HG03060 (cell line): ENCODE measurements around the gene C1QTNF4.

Experiments used
- ATAC-seq: cut with Tn5 transposase; IDR thresholded peaks from one replicate; pipeline ENCODE4 v1.9.1; 2021; ENCODE audit warnings: low read depth, moderate number of reproducible peaks; ENCODE audit not compliant: unreplicated experiment

C1QTNF4 gene

DNA sequence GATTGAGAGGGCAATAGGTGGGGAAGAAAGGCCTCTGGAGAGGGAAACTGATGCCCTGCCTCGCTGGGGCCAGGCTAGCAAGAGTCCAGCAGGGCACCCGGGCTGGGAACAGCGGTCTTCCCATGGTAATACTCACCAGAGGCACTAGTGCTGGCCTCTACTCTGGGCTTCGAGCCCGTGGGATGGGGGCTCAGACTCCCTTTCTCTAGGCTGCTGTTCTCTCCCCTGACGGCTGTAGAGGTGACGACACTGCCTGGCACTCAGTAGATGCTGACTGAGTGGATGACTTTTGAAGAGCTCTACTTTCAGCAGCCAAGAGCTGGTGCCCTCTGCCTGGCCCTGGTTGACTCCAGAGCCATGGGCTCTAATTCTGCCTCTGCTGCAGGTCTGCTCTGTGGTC, 818 bp upstream of the C1QTNF4 start:
- no peak for ATAC-seq

- ATAC-seq = no peak
Measured at GRCh38 chr11:47593492-47593933, 698 bp downstream of the C1QTNF4 start.

DNA sequence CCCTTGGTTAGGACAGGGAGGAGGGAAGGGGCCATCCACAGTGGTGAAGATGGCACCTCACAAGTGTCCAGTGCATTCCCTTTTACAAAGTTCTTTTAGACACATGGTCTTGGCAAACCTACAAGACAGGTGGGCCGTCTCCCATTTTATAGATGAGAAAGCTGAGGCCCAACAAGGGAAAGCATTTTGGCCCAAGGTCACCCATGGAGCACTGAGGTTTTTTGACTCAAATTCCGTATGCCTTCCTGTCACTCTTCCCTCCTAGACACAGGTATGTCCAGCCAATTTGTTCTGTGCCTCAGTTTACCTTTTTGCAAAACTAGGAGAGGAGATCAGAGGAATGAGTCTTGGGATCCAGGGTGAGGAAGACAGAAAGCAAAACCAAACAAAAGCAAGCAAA, 1.2 kb downstream of the C1QTNF4 start:
- no peak for ATAC-seq

- ATAC-seq = no peak
Measured at GRCh38 chr11:47592251-47592650, 2.0 kb downstream of the C1QTNF4 start.

DNA sequence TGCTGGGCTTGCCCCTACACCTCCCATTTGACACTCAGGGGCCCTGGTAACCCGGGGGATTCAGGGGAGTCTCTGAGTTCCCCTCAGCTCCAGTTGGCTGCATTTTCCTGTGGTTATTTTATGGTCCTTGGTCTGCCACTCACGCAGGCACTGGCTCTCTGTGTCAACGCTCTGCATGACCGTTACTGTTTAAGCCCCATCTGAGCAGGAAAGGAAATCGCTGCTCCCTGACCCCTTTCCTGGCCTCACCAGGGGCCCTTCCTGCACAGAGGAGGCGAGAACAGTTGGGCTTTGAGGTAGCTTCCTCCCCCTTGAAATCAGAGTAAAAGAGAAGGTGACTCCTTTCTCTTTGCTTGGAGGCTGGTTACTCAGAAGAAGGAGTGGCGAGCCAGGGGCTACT, 2.4 kb downstream of the C1QTNF4 start:
- no peak for ATAC-seq

DNA sequence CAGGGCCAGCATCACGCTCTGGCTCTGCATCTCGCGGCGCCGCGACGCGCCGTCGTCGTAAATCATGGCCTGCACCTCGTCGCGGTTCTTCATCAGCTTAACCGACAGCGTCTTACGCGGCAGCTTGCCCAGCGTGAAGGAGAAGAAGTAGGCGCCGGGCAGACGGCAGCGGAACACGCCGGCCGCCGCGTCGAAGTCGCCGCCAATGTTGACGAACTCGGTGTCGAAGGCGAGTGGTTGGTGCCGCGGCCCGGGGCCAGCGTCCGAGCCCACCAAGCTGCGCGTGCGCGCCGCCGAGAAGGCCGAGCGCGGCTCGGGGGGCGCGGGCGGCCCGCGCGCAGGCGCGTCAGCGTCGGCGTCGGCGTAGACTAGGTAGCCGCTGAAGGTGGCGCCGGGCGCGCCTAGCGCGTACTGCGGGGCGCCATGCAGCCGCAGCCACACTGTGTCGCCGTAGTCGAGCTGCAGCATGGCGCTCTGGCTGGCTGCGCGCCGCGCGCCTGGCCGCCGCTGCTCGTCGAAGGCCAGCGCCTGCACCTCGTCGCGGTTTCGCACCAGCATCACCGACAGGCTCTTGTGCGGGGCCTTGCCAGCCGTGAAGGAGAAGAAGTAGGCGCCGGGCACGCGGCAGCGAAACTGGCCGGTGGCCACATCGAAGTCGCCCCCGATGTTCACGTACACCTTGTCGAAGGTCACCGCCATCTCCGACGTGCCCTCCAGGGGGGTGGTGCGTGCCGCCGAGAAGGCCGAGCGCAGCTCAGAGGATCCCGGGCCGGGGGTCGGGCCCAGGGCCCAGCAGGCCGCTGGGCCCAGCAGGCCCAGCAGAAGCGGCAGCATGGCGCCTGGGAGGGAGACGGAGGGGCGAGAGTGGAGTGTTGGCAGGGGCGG, 4.0 kb downstream of the C1QTNF4 start:
- no peak for ATAC-seq

DNA sequence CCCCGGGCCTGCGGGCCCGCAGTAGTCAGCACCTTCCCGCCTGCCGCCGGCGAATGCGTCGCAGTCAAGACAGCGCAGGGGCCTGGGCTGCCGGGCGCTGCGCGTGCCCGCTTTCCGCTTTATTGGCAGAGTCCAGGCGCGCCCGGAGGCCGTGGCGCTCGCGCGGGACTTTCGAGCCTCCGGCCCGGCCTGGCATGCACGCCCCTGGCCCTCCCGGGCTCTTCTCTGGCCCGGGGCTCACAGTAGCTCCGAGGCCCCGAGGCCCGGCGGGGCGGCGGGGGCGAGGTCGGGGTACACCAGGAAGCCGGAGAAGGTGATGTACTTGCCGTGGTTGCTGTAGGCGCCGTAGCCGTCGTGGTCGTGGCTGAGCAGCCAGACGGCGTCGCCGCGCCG, 4.6 kb downstream of the C1QTNF4 start:
- ATAC-seq = no peak

GRCh38 chr11:47589118-47589517, 5.1 kb downstream of the C1QTNF4 start:
- no peak for ATAC-seq

- no peak for ATAC-seq
Measured at GRCh38 chr11:47587723-47588326, 6.4 kb downstream of the C1QTNF4 start.

GRCh38 chr11:47587039-47587716, 7.0 kb downstream of the C1QTNF4 start:
- ATAC-seq = no peak

- ATAC-seq = no peak
Measured at GRCh38 chr11:47586098-47586855, 7.9 kb downstream of the C1QTNF4 start, which contains the start of gene FAM180B. TSS of gene FAM180B (plus strand) at chr11:47586678. CDS start at chr11:47586769, 91 bp downstream.

- ATAC-seq = no peak
Measured at GRCh38 chr11:47583844-47584243, 10.4 kb downstream of the C1QTNF4 start.

DNA sequence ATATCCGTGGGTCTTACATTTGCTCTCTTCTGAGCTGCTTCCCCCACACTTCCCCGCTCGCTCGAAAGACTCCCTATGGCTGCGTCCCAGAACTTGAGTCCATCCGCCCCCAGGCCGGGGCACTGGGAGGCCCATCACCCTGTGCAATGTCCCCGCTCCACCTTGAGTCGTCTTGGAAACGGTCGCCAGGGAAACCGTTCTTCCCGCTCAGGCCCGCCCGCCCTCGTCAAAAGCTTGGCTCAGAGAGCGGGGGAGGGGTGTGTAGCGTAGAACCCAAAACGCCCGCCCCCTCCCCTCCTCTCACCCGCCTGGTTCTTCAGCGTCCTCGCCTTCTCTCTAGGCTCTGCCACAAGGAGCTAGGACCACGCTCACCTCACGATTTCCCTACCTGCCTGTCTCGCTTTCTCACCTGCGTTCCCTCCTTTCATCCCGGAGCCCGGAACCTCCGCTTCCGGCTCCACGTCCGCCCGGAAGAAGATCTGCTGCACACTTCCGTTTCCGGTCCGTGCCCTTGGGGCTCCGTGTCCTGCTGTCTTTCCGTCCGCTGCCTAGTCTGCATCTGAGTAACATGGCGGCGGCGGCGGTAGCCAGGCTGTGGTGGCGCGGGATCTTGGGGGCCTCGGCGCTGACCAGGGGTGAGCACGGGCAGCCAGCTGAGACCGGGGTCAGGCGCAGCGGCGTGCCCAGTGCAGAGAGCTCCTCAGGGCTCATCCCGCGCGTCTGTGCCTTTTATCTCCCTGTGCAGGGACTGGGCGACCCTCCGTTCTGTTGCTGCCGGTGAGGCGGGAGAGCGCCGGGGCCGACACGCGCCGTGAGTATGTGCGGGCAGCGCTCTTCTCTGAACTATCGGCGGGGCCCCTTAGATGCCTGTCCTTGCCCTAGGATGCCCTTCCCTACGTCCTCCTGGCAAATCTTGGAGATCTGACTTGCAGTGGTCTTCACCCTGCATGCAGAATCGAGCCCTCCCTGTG, 15.4 kb downstream of the C1QTNF4 start, which contains the start of the genes KBTBD4 and NDUFS3:
TSS of gene KBTBD4 (minus strand) at position 447 of the 971 bp plus-strand sequence. CDS start at position 428, 19 bp downstream.
TSS of gene NDUFS3 (plus strand) at position 551 of the 971 bp plus-strand sequence. CDS start at position 569, 18 bp downstream.
- ATAC-seq = peak; percentile 74

DNA sequence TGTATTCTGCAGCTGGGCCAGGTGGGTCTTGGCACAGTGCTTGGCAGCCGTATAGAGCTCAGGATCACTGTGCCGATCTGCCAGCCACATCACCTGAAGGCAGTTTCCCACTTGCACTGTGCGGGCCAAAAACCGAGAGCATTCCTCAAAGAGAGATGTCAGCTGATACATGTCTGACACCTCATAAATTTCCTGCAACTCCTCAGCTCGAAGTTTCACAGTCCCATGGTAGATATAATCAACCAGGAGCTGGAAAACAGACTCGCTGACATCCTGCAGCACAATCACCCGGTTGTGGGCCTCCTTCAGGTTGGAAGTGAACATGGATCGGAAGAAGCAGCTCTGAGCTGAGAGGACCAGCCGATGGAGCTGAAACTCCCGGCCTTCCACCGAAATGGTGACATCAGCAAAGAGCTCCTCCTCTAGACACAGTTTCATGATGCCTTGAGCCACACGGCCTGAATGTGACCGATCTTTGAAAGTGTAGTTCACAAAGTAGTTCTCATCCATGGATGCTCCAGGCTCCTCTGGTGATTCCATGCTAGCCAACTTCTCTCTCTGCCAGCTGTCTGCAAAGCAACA, 16.7 kb downstream of the C1QTNF4 start:
- no peak for ATAC-seq

GRCh38 chr11:47573321-47573720, 20.9 kb downstream of the C1QTNF4 start:
- no peak for ATAC-seq

DNA sequence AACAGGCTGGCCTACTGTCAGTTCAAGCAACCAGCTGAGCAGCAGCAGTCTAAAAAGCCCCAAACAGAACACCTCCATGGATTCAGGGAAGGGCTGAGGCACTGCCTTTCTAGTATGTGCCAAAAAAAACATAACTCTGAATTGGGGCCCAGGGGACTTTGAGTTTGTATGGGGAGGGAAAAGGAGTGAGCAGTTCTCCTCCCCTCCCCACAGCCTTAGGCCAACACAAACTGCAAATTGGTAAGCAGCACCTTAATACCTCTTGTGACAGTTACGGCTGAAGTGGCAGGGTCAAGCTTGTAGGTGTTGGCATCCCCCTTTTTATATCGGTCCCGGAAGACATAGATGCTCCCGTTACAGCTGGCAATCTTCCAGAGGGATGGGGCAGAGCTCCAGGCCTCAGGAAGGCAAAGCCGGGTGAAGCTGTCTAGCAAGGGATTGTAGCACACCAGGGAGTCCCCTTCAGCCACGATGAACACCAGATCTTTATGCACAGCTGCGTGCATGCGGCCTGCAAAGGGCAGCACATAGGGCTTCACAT, 21.4 kb downstream of the C1QTNF4 start:
- no peak for ATAC-seq

DNA sequence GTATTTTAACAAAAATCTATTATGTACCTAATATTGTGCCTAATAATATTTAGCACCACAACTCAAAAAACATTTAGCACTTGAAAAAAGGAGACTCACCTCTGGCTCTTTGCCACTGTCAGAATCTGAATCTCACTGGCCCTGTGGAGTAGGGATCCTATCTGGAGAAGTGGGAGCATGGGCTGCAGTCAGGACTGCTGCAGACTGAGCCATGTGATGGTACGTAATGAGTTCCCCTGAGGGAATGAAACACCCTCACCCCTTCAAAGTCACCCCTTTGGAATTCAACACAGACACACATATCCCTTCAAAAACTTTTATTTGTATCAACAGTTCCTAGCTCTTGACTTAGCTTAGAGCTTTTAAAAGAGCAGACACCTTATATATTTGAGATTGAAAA, 22.3 kb downstream of the C1QTNF4 start:
- ATAC-seq = no peak

DNA sequence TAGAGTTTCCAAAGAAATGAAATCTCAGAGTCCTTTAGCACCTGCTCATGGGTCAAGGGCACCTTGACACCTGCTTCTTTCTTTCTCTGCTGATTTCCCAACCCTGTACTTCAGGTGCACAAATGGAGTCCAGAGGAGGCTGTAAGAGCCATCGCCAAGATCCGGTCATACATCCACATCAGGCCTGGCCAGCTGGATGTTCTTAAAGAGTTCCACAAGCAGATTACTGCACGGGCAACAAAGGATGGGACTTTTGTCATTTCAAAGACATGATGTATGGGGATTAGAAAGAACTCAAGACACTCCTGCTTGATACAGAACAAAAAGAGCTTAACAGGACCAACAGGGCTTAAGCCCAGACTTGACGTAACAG, 22.9 kb downstream of the C1QTNF4 start:
- ATAC-seq = no peak
